GM18505 (cell line): ENCODE data around the gene CCDC122.
"Not testable (repeated sequence)": the region's sequence is repeated elsewhere in the genome, so short reads cannot be mapped to it uniquely, and the experiment has no call there.

Experiments
- ATAC-seq: cut with Tn5 transposase; IDR thresholded peaks from one replicate; pipeline ENCODE4 v1.9.1; 2021; ENCODE audit not compliant: unreplicated experiment
- POLR2A ChIP-seq: IDR thresholded peaks from 4 replicates; pipeline ENCODE4 v1.6.1; 2011; ENCODE audit warnings: borderline replicate concordance; ENCODE audit not compliant: insufficient read depth, insufficient read length; ENCODE audit errors: extremely low read depth

Gene CCDC122

GRCh38 chr13:43861863-43862262 lies 17.7 kb downstream of the CCDC122 start:
- no peak for ATAC-seq
- TF ChIP-seq POLR2A, result no peak

GRCh38 chr13:43852923-43853404 lies 26.6 kb downstream of the CCDC122 start:
- no peak for TF ChIP-seq POLR2A
- no peak for ATAC-seq

- ATAC-seq, result no peak
- TF ChIP-seq POLR2A, result no peak
These were observed 28.7 kb downstream of the CCDC122 start for GRCh38 chr13:43850873-43851272.

GRCh38 chr13:43848001-43848649 lies 31.4 kb downstream of the CCDC122 start:
- no peak for TF ChIP-seq POLR2A
- ATAC-seq, result no peak

- ATAC-seq, result no peak
- TF ChIP-seq POLR2A, result no peak
These were observed 32.9 kb downstream of the CCDC122 start for GRCh38 chr13:43846496-43847158.

GRCh38 chr13:43838909-43839308 lies 40.6 kb downstream of the CCDC122 start:
- TF ChIP-seq POLR2A, result no peak
- no peak for ATAC-seq

GRCh38 chr13:43835701-43836100 lies 43.8 kb downstream of the CCDC122 start:
- ATAC-seq, result no peak
- TF ChIP-seq POLR2A, result no peak

- TF ChIP-seq POLR2A, result no peak
- no peak for ATAC-seq
These were observed 48.5 kb downstream of the CCDC122 start for GRCh38 chr13:43831088-43831487.

- ATAC-seq, result no peak
- TF ChIP-seq POLR2A, result no peak
These were observed 49.1 kb downstream of the CCDC122 start for GRCh38 chr13:43830497-43830881.

- not testable (repeated sequence) for ATAC-seq
These were observed 54.9 kb downstream of the CCDC122 start for GRCh38 chr13:43824656-43825055.

GRCh38 chr13:43822969-43823368 lies 56.6 kb downstream of the CCDC122 start:
- ATAC-seq, result no peak
- TF ChIP-seq POLR2A, result no peak

- ATAC-seq, result no peak
These were observed 63.1 kb downstream of the CCDC122 start for GRCh38 chr13:43816401-43816889.

GRCh38 chr13:43815204-43815603 lies 64.3 kb downstream of the CCDC122 start:
- ATAC-seq, result no peak
- no peak for TF ChIP-seq POLR2A

More at GRCh38 chr13:43816401-43816889, 63.1 kb downstream of the CCDC122 start:
- no peak for TF ChIP-seq POLR2A

GRCh38 chr13:43808676-43809075 lies 70.9 kb downstream of the CCDC122 start:
- TF ChIP-seq POLR2A, result no peak
- no peak for ATAC-seq

GRCh38 chr13:43805681-43806128 lies 73.8 kb downstream of the CCDC122 start:
- no peak for TF ChIP-seq POLR2A
- no peak for ATAC-seq

GRCh38 chr13:43805071-43805468 lies 74.5 kb downstream of the CCDC122 start:
- no peak for TF ChIP-seq POLR2A
- ATAC-seq, result no peak
